HCT116 (cell line): Measurements from ENCODE around the gene CRACDL.

Experiments used
- CTCF ChIP-seq, 3 experiments: fragments of 200-600 bp in 1 of 3; sonication (generic) in 1 of 3; IDR thresholded peaks in 2 of 3; conservative IDR thresholded peaks in 1 of 3; 2 replicates each; pipeline ENCODE4 v1.5.1; 2012 to 2017; ENCODE audit warnings: low read depth in 2 of 3, low read length in 2 of 3, antibody characterized with exemption in 1 of 3, borderline replicate concordance in 1 of 3, control low read depth in 1 of 3, mild to moderate bottlenecking in 1 of 3, mixed read lengths in 1 of 3, mixed run types in 1 of 3, moderate library complexity in 1 of 3; ENCODE audit not compliant: insufficient read depth in 1 of 3
- POLR2A ChIP-seq: IDR thresholded peaks from 2 replicates; pipeline ENCODE4 v1.7.0; 2011; ENCODE audit warnings: borderline replicate concordance; ENCODE audit not compliant: insufficient read depth, insufficient read length; ENCODE audit errors: extremely low read depth

GRCh38 chr2:98824256-98825019 is 111.6 kb downstream of the CRACDL start:
- TF ChIP-seq POLR2A (no peak), CTCF (IDR thresholded peaks at IDR 0.05 in 2 of 3, conservative IDR thresholded peaks at IDR 0.05 in 1 of 3; ENCODE audit: borderline replicate concordance in 1 of 3, insufficient read depth in 1 of 3, low read depth in 2 of 3, low read length in 2 of 3) (no peak)
